DOHH2 (cell line): ENCODE measurements around the gene DAPK2.

Experiments used
- CTCF ChIP-seq: fragments of 200-600 bp; sonication (generic); IDR thresholded peaks from one replicate; pipeline ENCODE4 v1.5.1; 2014; ENCODE audit warnings: antibody characterized with exemption, mild to moderate bottlenecking, low read depth, low read length; ENCODE audit not compliant: poor library complexity, severe bottlenecking
- EZH2phosphoT487 ChIP-seq: fragments of 200-600 bp; sonication (generic); IDR thresholded peaks from 2 replicates; pipeline ENCODE4 v1.6.1; 2017; ENCODE audit warnings: borderline replicate concordance, mild to moderate bottlenecking, antibody characterized with exemption, low read length, moderate library complexity, mixed read lengths

GRCh38 chr15:63946524-63947065 lies 99.7 kb downstream of the DAPK2 start:
- TF ChIP-seq CTCF (no peak), EZH2phosphoT487 (no peak)
